GM18511 (cell line): ENCODE results near the gene AHRR.
"Not testable (repeated sequence)": the region's sequence is repeated elsewhere in the genome, so short reads cannot be mapped to it uniquely, and the experiment has no call there.

ENCODE experiments used
- ATAC-seq: cut with Tn5 transposase; IDR thresholded peaks from one replicate; pipeline ENCODE4 v1.9.1; 2021; ENCODE audit warnings: mild to moderate bottlenecking, moderate library complexity; ENCODE audit not compliant: unreplicated experiment

The AHRR gene

DNA sequence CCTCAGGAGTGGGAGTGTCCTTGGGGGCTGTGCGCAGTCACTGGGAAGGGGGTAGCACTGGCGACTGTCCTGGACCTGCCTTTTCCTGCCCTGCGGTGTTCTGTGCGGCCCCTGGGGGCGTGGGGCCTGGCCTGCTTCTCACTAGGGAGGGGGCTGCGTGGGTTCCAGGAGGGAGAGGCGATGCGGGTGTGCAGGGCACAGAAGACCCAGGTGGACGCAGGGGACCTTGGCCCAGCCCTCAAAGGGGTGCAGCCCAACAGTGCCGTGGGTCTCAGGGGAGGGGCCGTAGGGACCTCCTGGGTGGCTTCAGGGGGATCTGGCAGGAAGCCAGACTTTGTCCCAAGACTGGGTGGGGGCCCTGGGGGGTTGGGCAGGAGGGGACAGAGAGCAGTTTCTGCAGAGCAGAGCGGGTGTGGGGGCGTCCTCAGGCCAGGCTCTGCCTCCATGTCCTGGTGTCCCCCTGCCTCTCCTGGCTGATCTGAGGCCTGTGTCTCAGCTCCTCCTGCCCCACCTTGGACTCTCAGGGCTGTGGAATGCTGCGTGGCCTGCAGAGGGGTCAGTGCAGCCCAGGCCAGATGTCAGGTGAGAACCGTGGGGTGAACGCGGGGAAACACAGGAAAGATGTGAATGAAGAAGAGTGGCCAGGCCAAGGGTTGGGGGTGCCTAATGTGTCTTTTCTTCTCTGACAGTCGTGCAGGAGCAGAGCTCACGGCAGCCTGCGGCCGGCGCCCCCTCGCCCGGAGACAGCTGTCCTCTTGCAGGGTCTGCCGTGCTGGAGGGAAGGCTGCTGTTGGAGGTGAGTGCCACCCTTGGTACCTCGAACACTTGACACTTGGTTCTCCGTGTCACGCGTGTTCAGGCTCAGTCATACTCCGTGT, 54.6 kb downstream of the AHRR start:
- no peak for ATAC-seq

DNA sequence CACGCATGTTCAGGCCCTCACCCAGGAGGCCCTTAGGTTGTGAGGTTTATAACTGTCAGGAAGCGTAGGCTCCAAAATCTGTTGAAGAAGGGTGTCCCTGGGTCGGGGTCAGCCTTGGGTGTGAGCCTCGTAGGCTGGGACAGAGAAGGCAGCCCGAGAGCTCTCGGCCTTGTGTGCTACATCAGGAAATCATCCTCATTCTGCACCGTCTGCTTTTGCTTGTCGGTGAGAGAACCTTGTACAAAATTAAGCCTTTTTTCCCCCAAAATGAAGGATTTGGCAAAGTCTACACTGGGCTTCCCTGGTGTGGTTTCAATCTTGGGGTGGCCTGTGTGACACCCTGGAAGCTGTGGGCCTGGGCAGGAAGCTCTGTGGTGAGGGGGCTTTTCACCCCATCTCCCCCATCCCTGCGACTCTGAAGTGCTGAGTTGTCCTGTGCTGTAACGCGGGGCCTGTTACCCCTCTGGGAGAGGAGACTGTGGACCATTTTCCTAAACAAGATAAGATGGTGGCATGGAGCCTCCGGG, 55.3 kb downstream of the AHRR start:
- ATAC-seq: no peak

DNA sequence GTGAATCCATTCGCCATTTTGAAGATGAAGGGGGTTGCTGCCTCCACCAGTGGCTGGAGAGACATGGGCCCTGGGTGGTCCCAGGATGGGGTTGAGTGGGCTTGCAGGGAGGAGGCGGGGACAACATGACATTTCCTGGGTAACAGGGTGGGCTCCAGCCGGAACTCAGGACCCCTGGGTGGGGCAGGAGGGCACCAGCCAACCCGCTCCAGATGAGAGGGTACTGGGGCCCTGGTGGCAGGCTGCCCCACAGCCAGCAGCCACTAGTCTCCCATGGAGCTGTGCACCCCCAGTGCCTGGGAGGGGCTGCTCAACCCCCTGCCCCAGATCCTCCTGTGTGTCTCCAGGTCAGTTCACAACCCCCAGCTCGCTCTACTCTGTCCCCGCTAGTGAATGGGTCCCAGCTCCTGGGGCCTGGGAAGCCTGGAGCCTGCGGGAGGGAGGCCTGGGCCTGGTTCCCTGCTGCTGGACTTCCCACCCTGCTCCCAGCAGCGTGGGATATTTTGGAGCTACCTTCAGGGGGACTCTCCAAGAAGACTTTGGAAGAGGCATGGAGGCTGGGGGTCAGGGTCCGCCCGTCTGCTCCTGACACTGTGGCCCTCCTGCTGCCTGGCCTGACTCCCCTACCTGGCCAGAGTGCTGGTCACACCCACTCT, 55.9 kb downstream of the AHRR start:
- ATAC-seq: no peak

GRCh38 chr5:378301-378891, 56.9 kb downstream of the AHRR start:
- peak; percentile 35 for ATAC-seq

GRCh38 chr5:378976-379742, 57.6 kb downstream of the AHRR start:
- ATAC-seq: no peak

DNA sequence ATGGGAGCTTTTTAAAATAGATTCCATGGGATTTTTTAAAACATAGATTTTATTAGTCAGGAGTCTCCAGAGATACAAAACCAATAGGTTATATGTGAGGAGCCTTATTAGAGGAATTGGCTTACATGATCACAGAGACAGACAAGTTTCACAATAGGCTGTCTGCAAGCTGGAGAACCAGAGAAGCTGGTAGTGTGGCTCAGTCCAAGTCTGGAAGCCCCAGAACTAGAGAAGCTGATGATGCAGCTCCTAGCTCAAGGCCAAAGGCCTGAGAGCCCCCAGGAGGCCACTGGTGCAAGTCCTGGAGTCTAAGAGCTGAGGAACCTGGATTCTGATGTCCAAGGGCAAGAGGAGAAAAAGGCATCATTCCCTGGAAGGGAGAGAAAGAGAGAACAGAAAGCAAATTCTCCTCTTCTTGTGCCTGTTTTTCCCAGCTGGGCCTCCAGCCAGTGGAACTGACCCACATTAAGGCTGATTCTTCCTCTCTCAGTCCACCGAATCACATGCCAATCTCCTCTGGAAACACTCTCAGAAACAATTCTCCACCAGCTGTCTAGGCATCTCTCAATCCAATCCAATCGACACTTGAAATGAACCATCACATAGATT, 59.3 kb downstream of the AHRR start:
- no peak for ATAC-seq

DNA sequence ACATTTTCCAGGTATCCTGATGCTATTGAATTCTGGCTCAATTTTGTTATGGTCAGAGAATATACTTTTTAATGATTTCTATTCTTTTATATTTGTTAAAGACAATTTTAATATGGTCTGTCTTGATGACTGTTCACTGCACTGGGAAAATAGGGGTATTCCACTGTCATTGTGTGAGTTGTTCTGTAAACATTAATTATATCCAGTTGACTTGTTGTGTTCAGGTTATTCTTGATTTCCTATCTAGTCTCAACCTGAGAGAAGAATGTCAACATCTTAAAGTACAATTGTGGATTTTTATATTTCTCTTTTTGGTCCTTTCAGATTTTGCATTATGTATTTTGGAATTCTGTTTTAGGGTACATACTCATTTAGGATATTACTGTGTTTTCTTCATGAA, 61.6 kb downstream of the AHRR start:
- no peak for ATAC-seq

DNA sequence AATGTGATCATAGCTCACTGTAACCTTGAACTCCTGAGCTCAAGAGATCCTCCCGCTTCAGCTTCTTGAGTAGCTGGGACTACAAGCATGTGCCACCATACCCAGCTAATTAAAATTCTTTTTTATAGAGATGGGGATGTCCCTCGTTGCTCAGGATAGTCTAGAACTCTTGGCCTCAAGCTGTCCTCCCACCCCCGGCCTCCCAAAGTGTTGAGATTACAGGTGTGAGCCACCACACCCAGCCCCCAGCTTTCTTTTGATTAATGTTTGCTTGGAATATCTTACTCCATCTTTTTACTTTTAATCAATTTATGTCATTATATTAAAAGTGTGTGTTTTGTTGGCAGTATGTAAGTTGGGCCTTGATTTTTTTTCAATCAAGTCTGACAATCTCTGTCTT, 62.1 kb downstream of the AHRR start:
- no peak for ATAC-seq

GRCh38 chr5:384576-384975, 63.1 kb downstream of the AHRR start:
- not testable (repeated sequence) for ATAC-seq

DNA sequence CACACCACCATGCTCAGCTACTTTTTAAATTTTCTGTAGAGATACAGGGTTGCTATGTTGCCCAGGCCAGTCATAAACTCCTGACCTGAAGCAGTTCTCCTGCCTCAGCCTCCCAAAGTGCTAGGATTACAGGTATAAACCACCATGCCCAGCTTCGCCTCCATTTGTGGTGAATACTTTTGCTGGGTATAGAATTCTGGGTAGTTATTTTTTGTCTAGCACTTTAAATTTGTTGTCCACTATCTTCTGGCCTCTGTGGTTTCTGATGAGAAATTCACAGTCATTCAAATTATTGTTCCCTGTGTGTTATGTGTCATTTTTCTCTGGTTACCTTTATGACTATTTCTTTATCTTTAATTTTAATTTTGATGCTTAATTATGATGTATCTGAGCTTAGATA, 63.8 kb downstream of the AHRR start:
- ATAC-seq: no peak

- ATAC-seq: no peak
These were observed 65.2 kb downstream of the AHRR start for GRCh38 chr5:386432-387341.

DNA sequence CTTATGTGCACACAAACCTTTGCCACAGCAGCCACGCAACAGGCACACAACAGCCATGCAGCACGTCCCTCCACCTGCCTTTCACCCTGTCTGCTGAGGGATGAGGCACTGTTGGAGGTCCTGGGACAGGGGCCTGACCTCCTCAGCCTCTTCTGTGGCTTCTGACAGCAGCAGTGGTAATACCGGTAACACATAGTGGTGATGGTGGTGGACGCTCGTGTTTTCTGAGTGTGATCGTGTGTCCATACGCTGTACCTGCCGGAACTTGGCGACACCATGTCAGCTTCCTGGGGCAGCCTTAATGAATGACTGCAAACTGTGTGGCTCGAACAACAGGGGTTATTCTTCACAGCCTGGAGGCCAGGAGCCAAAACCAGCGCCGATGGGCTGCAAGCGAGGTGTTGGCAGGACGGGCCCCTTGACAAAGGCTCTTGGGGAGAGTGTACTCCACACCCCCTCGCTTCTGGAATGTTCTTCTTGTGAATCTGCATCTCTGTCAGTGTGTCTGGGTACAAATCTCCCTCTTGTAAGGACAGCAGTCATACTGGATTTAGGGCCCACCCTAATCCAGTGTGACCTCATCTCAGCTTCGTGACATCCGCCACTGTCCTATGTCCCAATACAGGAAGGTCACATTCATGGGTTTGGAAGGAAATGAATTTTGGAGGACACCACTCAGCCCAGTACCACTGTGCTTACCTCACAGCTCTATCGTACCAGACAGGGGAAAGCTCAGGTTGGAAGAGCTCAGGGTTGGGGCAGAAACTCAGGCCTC, 66.2 kb downstream of the AHRR start:
- no peak for ATAC-seq

DNA sequence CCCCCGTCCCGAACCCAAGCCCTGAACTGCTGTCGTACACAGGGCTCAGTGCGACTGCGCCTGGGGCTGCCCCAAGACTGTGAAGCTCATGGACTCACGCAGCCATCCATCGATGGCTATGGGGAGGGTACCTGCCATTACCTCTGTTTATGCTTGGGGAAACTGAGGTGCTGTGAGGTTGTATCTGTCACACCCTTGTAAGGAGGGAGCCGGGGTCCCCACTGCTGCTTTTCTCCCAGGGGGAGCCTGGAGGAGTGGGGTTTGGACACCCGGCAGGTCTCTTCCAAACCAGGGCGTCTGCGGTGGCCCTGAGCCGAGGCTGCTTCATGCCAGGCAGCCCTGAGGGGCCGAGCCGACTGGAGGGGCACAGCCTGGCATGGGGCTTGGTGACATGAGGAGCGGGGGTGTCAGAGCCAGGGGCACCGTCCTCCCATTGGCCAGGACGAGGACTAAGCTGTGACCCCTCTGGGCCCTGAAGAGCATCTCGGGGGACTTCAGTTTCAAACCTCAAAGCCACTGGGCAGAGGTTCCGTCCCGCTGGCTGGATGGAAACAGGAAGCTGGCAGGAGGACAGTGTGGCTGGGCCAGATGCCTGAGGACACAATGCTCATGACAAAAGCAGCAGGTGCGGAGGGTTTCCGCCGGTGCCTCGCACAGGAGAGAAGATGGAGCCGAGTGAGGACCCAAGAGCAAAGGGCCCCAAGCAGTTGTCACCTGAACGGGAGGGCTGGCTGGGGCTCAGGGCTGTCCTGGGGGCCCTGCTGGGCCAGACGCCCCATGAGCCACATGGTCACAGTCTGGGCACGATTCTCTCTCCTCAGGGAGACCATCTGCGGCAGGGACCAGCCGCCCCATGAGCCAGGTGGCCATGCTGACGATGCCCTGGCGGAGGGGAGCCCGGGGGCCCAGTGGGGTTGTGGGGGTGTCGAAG, 67.0 kb downstream of the AHRR start:
- ATAC-seq: no peak

DNA sequence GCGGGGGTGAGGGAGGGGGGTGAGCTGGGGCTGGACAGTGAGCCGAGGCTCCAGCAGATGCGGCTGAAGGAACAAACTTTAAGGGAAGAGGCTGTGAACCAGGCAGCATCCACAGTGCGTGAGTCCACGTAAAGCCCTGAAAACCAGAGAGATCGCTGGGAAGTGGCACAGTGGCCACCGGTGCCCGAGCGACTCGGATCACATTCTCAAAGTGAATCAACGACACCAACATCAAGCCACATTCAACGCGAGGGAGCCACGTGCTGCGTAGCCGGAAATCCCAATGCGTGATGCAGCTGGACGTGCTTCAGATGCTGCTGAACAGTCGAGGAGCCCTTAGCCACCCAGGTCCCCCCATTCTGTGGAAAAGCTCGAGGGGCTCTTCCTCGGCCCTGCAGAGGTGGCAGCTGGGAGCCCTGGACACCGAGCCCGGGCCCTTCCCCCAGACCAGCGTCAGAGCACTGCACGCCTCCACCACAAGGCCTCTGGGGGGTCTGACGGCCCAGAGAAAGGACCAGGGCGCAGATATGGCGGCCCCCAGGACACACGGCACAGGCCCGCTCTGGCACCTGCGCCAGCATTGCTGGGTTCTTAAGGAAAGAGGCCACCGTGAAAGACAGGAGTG, 67.8 kb downstream of the AHRR start:
- ATAC-seq: no peak

- no peak for ATAC-seq
These were observed 68.5 kb downstream of the AHRR start for GRCh38 chr5:389891-390622.

DNA sequence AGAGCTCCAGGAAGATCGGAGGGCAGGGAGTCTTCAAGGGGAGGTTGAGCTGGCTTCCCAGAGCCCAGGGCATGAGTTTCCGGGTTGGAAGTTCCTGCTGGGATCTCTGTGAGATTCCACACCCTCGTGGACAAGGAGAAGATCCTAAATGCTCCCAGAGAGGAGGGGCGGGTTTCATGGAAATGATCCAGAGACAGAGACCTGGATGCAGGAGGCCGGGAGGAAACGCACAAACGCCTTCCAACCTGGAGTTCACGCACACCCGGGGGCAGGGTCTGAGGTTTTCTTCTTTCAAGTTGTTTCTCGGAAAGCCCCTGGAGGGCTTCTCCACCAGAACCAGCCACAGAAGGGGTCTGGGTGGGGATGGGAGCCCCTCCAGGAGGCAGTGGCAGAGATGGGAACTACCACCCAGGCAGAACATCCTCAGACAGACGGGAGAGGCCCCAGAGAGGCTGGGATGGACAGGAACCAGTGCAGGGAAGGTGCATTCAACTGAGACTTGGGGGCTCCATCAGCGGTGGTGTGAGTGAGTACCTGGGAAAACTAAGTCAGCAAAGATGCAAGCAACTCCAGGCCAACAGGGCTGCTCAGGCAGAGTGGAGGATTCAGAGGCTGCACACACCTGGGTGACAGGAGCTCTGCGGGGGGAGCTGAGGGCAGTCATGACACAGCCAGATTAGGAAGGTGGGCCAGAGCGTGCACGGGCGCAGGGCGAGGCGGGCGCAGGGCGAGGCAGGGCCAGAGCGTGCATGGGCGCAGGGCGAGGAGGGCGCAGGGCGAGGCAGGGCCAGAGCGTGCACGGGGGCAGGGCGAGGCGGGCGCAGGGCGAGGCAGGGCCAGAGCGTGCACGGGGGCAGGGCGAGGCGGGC, 69.3 kb downstream of the AHRR start:
- no peak for ATAC-seq
